GM12873 (cell line): ENCODE data around the gene CTIF.

Experiments used
- TF ChIP-seq, protein P1 (sequence below): IDR thresholded peaks from 2 replicates; pipeline ENCODE4 v1.5.1; 2012; ENCODE audit warnings: low read depth, mild to moderate bottlenecking, moderate library complexity, low read length, control low read depth; ENCODE audit not compliant: insufficient read depth; ENCODE audit errors: missing control alignments

Gene CTIF

DNA sequence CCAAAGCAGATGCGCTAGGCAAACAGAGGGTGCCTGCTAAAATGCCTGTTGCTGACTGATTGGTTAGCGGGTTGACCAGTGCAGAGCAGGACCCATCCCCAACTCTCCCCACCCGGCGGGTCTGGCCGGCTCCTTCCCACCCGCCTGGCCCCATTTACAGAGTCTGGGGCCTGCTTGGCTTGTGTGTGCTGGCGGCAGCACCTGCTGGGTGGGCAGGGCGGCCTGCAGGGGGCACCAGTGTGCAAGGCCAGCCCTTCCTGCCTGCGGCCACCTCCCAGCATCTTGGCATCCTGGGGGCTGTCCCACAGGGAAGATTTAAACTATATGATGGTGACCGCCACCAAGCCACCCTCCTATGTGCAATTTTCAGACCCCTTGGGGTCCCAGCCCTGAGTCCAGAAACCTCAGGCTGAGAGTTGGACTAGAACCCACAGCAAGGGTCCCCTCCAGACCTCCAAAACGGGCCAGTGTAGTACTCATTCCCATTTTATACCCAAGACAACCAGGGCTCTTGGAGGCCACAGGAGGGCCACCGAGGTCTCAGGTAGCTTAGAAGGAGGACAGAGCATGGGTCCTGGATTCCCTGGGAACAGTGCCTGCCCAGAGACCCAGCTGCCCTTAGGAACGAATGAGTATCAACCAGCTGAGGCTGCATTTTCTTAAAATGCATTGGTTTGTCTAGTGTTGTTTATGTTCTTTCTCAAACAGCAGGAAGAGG, 238.4 kb downstream of the CTIF start:
- TF ChIP-seq, protein P1, sequence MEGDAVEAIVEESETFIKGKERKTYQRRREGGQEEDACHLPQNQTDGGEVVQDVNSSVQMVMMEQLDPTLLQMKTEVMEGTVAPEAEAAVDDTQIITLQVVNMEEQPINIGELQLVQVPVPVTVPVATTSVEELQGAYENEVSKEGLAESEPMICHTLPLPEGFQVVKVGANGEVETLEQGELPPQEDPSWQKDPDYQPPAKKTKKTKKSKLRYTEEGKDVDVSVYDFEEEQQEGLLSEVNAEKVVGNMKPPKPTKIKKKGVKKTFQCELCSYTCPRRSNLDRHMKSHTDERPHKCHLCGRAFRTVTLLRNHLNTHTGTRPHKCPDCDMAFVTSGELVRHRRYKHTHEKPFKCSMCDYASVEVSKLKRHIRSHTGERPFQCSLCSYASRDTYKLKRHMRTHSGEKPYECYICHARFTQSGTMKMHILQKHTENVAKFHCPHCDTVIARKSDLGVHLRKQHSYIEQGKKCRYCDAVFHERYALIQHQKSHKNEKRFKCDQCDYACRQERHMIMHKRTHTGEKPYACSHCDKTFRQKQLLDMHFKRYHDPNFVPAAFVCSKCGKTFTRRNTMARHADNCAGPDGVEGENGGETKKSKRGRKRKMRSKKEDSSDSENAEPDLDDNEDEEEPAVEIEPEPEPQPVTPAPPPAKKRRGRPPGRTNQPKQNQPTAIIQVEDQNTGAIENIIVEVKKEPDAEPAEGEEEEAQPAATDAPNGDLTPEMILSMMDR: peak; percentile 94

DNA sequence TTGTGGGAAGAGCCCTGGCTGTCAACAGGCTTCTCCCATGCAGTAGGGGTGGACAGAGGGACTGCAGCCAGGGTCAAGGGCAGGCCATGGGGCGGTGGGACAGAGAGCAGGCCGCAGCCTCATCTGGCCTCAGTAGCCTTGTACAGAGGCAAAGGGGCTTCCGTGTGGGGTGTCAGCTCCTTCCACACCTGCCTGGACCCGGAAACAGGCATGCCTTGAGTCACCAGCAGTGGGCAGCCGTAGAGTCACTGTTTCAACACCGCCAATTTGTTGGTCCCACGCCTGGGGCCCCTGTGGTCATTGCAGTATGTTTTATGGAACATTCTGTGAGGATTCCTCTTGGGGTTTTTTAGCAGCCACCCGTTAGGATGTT, 238.9 kb downstream of the CTIF start:
- TF ChIP-seq, protein P1: no peak

DNA sequence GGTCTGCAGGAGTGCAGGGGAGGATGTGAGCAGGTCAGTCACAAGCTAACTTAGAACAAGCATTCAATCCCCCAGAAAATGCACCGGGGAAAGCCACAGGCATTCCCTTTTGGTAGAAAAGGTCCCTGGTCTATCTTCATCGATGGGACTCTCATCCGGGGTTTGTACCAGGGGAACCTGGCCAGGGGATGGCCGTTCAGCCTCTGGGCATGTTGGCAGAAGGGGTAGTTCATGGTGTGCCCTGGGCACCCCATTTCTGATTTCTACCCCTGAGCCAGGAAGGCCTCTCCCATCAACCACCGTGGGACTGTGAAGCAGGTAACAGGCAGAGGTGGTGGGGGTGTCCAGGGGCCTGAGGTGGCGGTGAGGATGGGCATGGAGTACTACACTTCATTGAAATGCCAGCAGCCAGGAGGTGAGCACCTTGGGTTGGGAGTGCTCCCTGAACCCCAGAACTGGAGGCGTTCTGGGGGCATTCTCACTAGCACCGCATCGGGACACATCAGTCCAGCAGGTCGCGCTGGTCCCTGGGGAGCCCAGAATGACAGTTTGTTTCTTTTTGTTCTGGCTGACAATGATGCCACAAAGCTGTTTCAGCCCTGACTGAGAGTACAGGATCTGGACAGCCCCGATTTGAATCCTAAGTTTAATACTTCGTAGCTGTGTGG, 239.6 kb downstream of the CTIF start:
- TF ChIP-seq, protein P1: no peak

DNA sequence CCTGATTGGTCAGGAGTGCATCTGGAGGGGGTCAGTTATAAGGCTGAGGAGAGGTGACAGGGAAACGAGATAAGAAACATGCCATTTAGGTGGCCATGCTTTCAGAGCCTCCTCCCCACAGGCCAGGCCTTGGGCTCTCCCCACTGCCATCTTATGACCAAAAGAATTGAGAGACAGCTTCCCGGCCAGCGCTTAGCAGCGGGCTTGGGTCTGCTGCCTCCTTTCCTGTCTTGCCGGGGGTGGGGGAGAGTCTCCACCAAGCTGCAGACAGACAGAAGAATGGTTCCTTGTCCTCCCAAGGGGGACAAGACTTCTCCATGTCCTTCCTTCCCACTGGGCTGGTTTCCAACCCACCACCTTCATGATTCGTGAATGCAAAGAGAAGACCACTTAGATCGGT, 240.6 kb downstream of the CTIF start:
- TF ChIP-seq, protein P1: no peak

DNA sequence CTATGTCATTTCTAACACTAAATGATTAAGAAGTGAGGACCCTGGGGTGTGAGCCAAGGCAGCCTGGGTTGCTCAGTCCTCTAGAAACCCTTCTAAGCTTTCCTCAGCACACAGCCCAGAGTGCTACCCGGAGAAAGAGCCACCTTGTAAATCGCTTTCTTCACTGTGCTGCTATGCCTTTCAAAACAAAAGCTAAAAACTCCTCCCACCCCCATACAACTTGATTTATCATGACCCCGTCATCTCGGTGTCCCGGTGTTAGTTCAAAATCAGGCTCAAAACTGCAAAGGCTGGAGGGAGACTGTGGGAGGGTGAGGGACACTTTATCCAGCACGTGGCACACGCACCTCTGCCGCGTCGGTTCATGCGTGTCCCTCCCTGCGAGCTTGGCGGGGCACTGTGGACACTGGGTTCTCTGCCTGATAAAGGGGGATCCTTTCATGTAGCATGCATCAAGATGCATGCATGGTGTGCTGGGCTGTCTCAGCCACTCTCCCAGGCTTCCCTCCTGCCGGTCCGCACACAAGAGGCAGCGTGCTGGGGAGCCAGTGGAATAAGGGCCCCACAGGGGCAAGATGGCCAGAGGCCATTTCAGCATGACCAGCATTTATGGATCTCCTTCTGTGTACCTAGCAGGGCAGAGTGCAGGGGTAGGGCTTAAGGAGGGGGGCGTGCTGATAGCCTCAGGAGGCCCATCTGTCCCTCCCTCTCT, 241.5 kb downstream of the CTIF start:
- TF ChIP-seq, protein P1: no peak

DNA sequence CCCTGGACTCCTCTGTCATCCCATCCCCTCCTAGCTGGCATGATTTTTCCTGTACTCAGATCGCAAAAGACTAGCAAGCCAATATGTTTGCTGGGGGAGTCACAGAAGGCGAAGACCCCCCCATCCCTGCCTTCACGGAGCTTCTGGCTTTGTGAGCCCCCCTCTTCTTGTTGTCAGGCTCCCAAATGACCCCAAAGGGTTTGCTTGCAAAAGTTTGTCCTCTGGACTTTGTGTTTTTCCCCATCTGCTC, 242.0 kb downstream of the CTIF start:
- TF ChIP-seq, protein P1: no peak

DNA sequence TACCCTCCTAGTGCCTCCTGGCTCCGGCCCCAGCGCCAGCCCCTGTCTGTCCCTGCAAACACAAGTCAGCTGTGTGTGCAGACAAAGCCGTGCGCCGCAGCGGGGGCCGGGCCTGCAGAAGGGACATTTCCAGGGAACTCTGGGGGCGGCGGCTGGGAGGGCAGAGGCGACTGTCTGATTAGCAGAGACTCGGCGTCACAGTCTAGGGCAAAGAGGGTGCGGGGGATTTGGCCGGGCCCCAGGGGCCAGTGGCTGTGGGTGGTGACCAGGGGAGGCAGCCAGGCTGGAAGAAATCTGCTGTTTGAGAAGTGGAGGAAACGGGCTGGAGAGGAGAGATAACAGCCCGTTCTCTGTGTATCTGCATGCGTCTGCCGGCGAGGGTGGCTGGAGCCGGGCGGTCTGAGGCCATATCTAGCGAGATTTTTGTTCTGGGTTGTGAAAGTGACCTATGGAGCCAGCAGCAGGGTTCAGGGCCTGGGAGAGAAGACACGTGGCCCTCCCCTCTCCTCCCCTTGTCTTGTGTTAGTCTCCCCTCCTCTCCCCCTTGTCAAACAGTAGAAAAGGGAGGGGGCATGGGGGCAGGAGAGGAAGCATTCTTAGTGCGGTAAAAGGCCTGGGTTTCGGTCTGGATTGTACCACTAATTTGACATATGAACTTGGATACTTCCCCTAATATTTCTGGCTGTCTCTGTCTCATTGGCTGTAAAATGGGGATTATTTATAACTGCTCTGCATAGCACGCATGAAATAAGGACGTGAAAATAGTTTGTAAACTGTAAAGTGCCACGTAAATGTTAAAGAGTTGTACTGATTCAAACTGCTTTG, 242.5 kb downstream of the CTIF start:
- TF ChIP-seq, protein P1: no peak
